Esophagus squamous epithelium (tissue), 5 donors: ENCODE measurements around the gene IL20RA. TPM values are rescaled to one million over a fixed set of nuclear protein-coding genes. Genes with fewer than 3 reads are reported as not detected.

Source experiments
- DNase-seq: peaks from one replicate; lab custom pipeline; 2025; lab: John Stamatoyannopoulos, UW
- H3K27ac ChIP-seq, 4 donors: fragments of 200-600 bp; sonication (generic); one replicate each; pipeline ENCODE4 v1.5.1; 2016 to 2019; ENCODE audit warnings: mild to moderate bottlenecking in 1 of 4
- H3K27me3 ChIP-seq, 4 donors: fragments of 200-600 bp; sonication (generic); 1 replicate in 3 of 4; 2 replicates in 1 of 4; pipeline versions ENCODE4 v1.5.1 to v1.6.0; 2017 to 2021; ENCODE audit warnings: antibody characterized with exemption in 1 of 4
- H3K36me3 ChIP-seq, 3 donors: fragments of 200-600 bp; sonication (generic); one replicate each; pipeline ENCODE4 v1.5.1; 2016 to 2019
- H3K4me1 ChIP-seq, 3 donors: fragments of 200-600 bp; sonication (generic); one replicate each; pipeline ENCODE4 v1.5.1; 2017 to 2019
- H3K4me3 ChIP-seq, 4 donors: fragments of 200-600 bp; sonication (generic); 1 replicate in 3 of 4; 2 replicates in 1 of 4; pipeline ENCODE4 v1.5.1; 2016 to 2019; ENCODE audit warnings: mild to moderate bottlenecking in 2 of 4, moderate library complexity in 1 of 4
- H3K9me3 ChIP-seq, 3 donors: fragments of 200-600 bp; sonication (generic); one replicate each; pipeline ENCODE4 v1.5.1; 2016 to 2019
- CTCF ChIP-seq, 6 experiments: fragments of 450-650 bp in 4 of 6; fragments of 200-600 bp in 2 of 6; sonication (generic) in 2 of 6; IDR thresholded peaks; one replicate each; pipeline ENCODE4 v1.5.1; 2016 to 2019; ENCODE audit warnings: antibody characterized with exemption in 6 of 6, mild to moderate bottlenecking in 4 of 6, moderate library complexity in 4 of 6
- POLR2A ChIP-seq, 4 donors: fragments of 450-650 bp; IDR thresholded peaks; one replicate each; pipeline ENCODE4 v1.6.1; 2017; ENCODE audit warnings: antibody characterized with exemption in 4 of 4, mild to moderate bottlenecking in 4 of 4, moderate library complexity in 3 of 4
- WGBS, 2 donors: methylation state at CpG; one replicate each; pipeline ENCODE4 v1.1.5; 2018; 5-methylcytosine and 5-hydroxymethylcytosine counted together
- intact Hi-C: fragments of 100-400 bp; cut with DNase I; formaldehyde crosslinking; loops from one replicate; pipeline ENCODE4 v1.15.0; 2022
- small RNA-seq, 4 donors: library from RNA; depleted of rRNA; stranded (forward); fragments of <200 nt; gene quantifications; one replicate each; pipeline ENCODE3, GENCODE V24; 2016
- total RNA-seq, 4 donors: library from RNA; depleted of rRNA; stranded (reverse); fragments of >200 nt; gene quantifications; one replicate each; pipeline ENCODE4 v1.1.0, GENCODE V29; 2016
- donor health status: DM: yes; HTN: yes; CAD: no.

IL20RA gene
- total RNA-seq, 4 donors from 2014 or later: 11.1 to 20.7 (median 13.1) TPM

- 81 to 85% methylated on average over 4 of the region's 4 CpGs for WGBS, 2 donors
- DNase-seq: no peak
- intact Hi-C loops: no loop called here
These were observed 94.2 kb downstream of the IL20RA start for GRCh38 chr6:136950436-136951126.

More at GRCh38 chr6:136950436-136951126, 94.2 kb downstream of the IL20RA start:
- Histone ChIP-seq H3K27me3 (peaks cover 0 to 4% (median 0%) of the 10 kb centered on the region in 4 donors), H3K27ac (no peak overlapping the region), H3K4me1 (no peaks in the 10 kb centered on the region), H3K9me3 (no peaks in the 10 kb centered on the region), H3K36me3 (no peaks in the 10 kb centered on the region), H3K4me3 (no peak overlapping the region)
- TF ChIP-seq CTCF (IDR thresholded peaks at IDR 0.05) (no peak), POLR2A (IDR thresholded peaks at IDR 0.05) (no peak)

Small RNA genes lying within 50 kb of the gene (small RNA-seq; reads per million reads assigned to genes)
- gene RPL35AP3: 0 reads per million in 4 donors

Other genes starting within 250 kb of the IL20RA start
- gene PEX7, start 222.4 kb downstream of the IL20RA start, total RNA-seq: 10 to 100 TPM in 3 of 4 donors, 1 to 10 TPM in 1; 5.4 to 14.2 (median 11.8) TPM
- gene SLC35D3, start 122.7 kb downstream of the IL20RA start, total RNA-seq: not detected
- not detected for gene IL22RA2, start 128.7 kb upstream of the IL20RA start, total RNA-seq
- gene IFNGR1, start 174.4 kb upstream of the IL20RA start, total RNA-seq: 10 to 100 TPM; 33.8 to 96.8 (median 84.8) TPM